ENCODE measurements around the gene DGCR6L. TPM values are rescaled to one million over a fixed set of nuclear protein-coding genes. Genes with fewer than 3 reads are reported as not detected.
A peak's percentile ranks its signal among the peaks of the same experiment; 100 is the strongest.
"Not testable (repeated sequence)": the region's sequence is repeated elsewhere in the genome, so short reads cannot be mapped to it uniquely, and the experiment has no call there.

The DGCR6L gene
- total RNA-seq, 1 donor from 2014 or later, result 12.4 TPM

- no peak overlapping the region for H3K27ac Mint-ChIP-seq
- POLR2A ChIA-PET, result no interaction called here
- intact Hi-C loops (cut with micrococcal nuclease), result no loop called here
- DNase-seq, result no peak
- no peak overlapping the region for H3K4me3 Mint-ChIP-seq
- no peak for TF ChIP-seq CTCF (IDR thresholded peaks at IDR 0.05)
- H3K9me3 Mint-ChIP-seq, result no peaks in the 10 kb centered on the region
- H3K4me1 Mint-ChIP-seq, result no peaks in the 10 kb centered on the region
- CTCF ChIA-PET, result no interaction called here
- H3K27me3 Mint-ChIP-seq, result peaks cover 3% of the 10 kb centered on the region
- H3K36me3 Mint-ChIP-seq (ENCODE audit: low read depth), result no peaks in the 10 kb centered on the region
- no peak for ATAC-seq (ENCODE audit: low read depth)
Observed at GRCh38 chr22:20305894-20306645, 13.8 kb downstream of the DGCR6L start.

- POLR2A ChIA-PET; H3K27me3 Mint-ChIP-seq; CTCF ChIA-PET; intact Hi-C loops (cut with micrococcal nuclease); DNase-seq; H3K4me3 Mint-ChIP-seq; H3K27ac Mint-ChIP-seq; H3K9me3 Mint-ChIP-seq; H3K4me1 Mint-ChIP-seq; H3K36me3 Mint-ChIP-seq (ENCODE audit: low read depth); ATAC-seq (ENCODE audit: low read depth): not testable (repeated sequence)
Observed at GRCh38 chr22:20305230-20305893, 14.5 kb downstream of the DGCR6L start.

GRCh38 chr22:20304646-20305045 lies 15.2 kb downstream of the DGCR6L start:
- Mint-ChIP-seq H3K27ac (no peak overlapping the region), H3K4me3 (no peak overlapping the region), H3K36me3 (ENCODE audit: low read depth) (no peaks in the 10 kb centered on the region), H3K27me3 (peaks cover 7% of the 10 kb centered on the region), H3K9me3 (no peaks in the 10 kb centered on the region), H3K4me1 (no peaks in the 10 kb centered on the region)
- ChIA-PET CTCF (no interaction called here), POLR2A (no interaction called here)
- intact Hi-C loops (cut with micrococcal nuclease), result no loop called here
- TF ChIP-seq CTCF (IDR thresholded peaks at IDR 0.05), result no peak
- ATAC-seq (ENCODE audit: low read depth) (no peak), DNase-seq (no peak)

- POLR2A ChIA-PET; H3K4me1 Mint-ChIP-seq; intact Hi-C loops (cut with micrococcal nuclease); H3K4me3 Mint-ChIP-seq; H3K27me3 Mint-ChIP-seq; H3K27ac Mint-ChIP-seq; CTCF ChIA-PET; H3K9me3 Mint-ChIP-seq; DNase-seq; H3K36me3 Mint-ChIP-seq (ENCODE audit: low read depth); ATAC-seq (ENCODE audit: low read depth): not testable (repeated sequence)
Observed at GRCh38 chr22:20303229-20303534, 16.7 kb downstream of the DGCR6L start.

- ChIA-PET CTCF (no interaction called here), POLR2A (no interaction called here)
- ATAC-seq (ENCODE audit: low read depth) (no peak), DNase-seq (no peak)
- Mint-ChIP-seq H3K36me3 (ENCODE audit: low read depth) (no peaks in the 10 kb centered on the region), H3K4me3 (no peak overlapping the region), H3K9me3 (no peaks in the 10 kb centered on the region), H3K27ac (no peak overlapping the region), H3K27me3 (peaks cover 7% of the 10 kb centered on the region), H3K4me1 (no peaks in the 10 kb centered on the region)
- TF ChIP-seq CTCF (IDR thresholded peaks at IDR 0.05), result no peak
- intact Hi-C loops (cut with micrococcal nuclease), result no loop called here
Observed at GRCh38 chr22:20302438-20303228, 17.2 kb downstream of the DGCR6L start.

- TF ChIP-seq CTCF (IDR thresholded peaks at IDR 0.05), result no peak
- H3K4me3 Mint-ChIP-seq, result peak overlapping the region; percentile 58
- H3K36me3 Mint-ChIP-seq (ENCODE audit: low read depth), result no peaks in the 10 kb centered on the region
- DNase-seq (no peak), ATAC-seq (ENCODE audit: low read depth) (peak; percentile 18)
- no peak overlapping the region for H3K27ac Mint-ChIP-seq
- H3K9me3 Mint-ChIP-seq, result no peaks in the 10 kb centered on the region
- no peaks in the 10 kb centered on the region for H3K4me1 Mint-ChIP-seq
- ChIA-PET POLR2A (no interaction called here), CTCF (no interaction called here)
- H3K27me3 Mint-ChIP-seq, result peaks cover 7% of the 10 kb centered on the region
- intact Hi-C loops (cut with micrococcal nuclease), result loop anchor here (1.0 to 2.0 kb wide), 4 partner anchors 21 to 182 kb away; partner anchors contain the start of genes DGCR6L, RTN4R, TRMT2A and ZDHHC8
Observed at GRCh38 chr22:20299746-20300136, 20.1 kb downstream of the DGCR6L start.
